Measurements from ENCODE around the gene MNAT1. TPM values are rescaled to one million over a fixed set of nuclear protein-coding genes. Genes with fewer than 3 reads are reported as not detected.

MNAT1 gene
- total RNA-seq = 10 to 100 TPM; 33.8 to 45.4 (median 34.0) TPM
- 91.6 TPM for total RNA-seq (2013)

- H3K9me3 Mint-ChIP-seq = no peaks in the 10 kb centered on the region
- peak; percentile 92 to 97 (median 93) for ATAC-seq
- DNase-seq = peak; percentile 68 to 87
- Histone ChIP-seq H3K27ac (ENCODE audit: low read length) (peak within 1 kb of the TSS; percentile 44), H3K4me3 (ENCODE audit: low read length) (peak within 1 kb of the TSS; percentile 83), H3K27me3 (ENCODE audit: control insufficient read depth, insufficient read depth, low read length) (peaks cover 10% of the 10 kb centered on the region), H3K9me3 (ENCODE audit: control insufficient read depth, insufficient read depth, low read length) (no peaks in the 10 kb centered on the region), H3K36me3 (ENCODE audit: control insufficient read depth, insufficient read depth, low read length) (no peaks in the 10 kb centered on the region), H3K4me1 (ENCODE audit: control insufficient read depth, insufficient read depth, low read length) (no peaks in the 10 kb centered on the region)
- no peak for TF ChIP-seq CTCF (IDR thresholded peaks at IDR 0.05)
- intact Hi-C loops (cut with micrococcal nuclease) = loop anchor here (2.0 to 5.0 kb wide), 2 partner anchors 18 to 248 kb away; partner anchors contain the start of genes SLC38A6 and TRMT5
- 3% methylated on average over 33 of the region's 33 CpGs for WGBS (ENCODE audit: insufficient coverage)
- H3K36me3 Mint-ChIP-seq = no peaks in the 10 kb centered on the region
- peaks cover 9 to 16% of the 10 kb centered on the region in 2 donors for H3K27me3 Mint-ChIP-seq (ENCODE audit: low read depth in 2 of 2)
- H3K4me1 Mint-ChIP-seq = peaks cover 30 to 32% of the 10 kb centered on the region in 2 donors
- H3K27ac Mint-ChIP-seq = peak within 1 kb of the TSS; percentile 90 to 97
- H3K4me3 Mint-ChIP-seq = peak within 1 kb of the TSS; percentile 99
Observed at GRCh38 chr14:60734465-60735242, at the start of gene MNAT1. TSS of gene MNAT1 (plus strand) at chr14:60734761. CDS start at chr14:60734863, 102 bp downstream.

GRCh38 chr14:60686865-60687264 lies 47.7 kb upstream of the MNAT1 start:
- Mint-ChIP-seq H3K4me1 (no peaks in the 10 kb centered on the region), H3K27me3 (ENCODE audit: low read depth in 2 of 2) (peaks cover 0 to 3% of the 10 kb centered on the region in 2 donors), H3K9me3 (no peaks in the 10 kb centered on the region), H3K36me3 (no peaks in the 10 kb centered on the region), H3K27ac (no peak overlapping the region), H3K4me3 (no peak overlapping the region)
- Histone ChIP-seq H3K9me3 (ENCODE audit: control insufficient read depth, insufficient read depth, low read length) (no peaks in the 10 kb centered on the region), H3K27ac (ENCODE audit: low read length) (no peak overlapping the region), H3K27me3 (ENCODE audit: control insufficient read depth, insufficient read depth, low read length) (no peaks in the 10 kb centered on the region), H3K36me3 (ENCODE audit: control insufficient read depth, insufficient read depth, low read length) (no peaks in the 10 kb centered on the region), H3K4me3 (ENCODE audit: low read length) (no peak overlapping the region), H3K4me1 (ENCODE audit: control insufficient read depth, insufficient read depth, low read length) (no peaks in the 10 kb centered on the region)
- no peak for TF ChIP-seq CTCF (IDR thresholded peaks at IDR 0.05)
- intact Hi-C loops (cut with micrococcal nuclease) = no loop called here
- no peak for ATAC-seq
- no peak for DNase-seq

- 88% methylated on average over 1 of the region's 3 CpGs for WGBS (ENCODE audit: insufficient coverage)
- no peak overlapping the region for H3K27ac Mint-ChIP-seq
Observed at GRCh38 chr14:60691383-60692113, 43.0 kb upstream of the MNAT1 start.

More at GRCh38 chr14:60691383-60692113, 43.0 kb upstream of the MNAT1 start:
- no peaks in the 10 kb centered on the region for H3K9me3 Mint-ChIP-seq
- no peak overlapping the region for H3K4me3 Mint-ChIP-seq
- ATAC-seq (no peak), DNase-seq (no peak)
- H3K27me3 Mint-ChIP-seq (ENCODE audit: low read depth in 2 of 2) = peaks cover 8 to 21% of the 10 kb centered on the region in 2 donors
- H3K27me3 ChIP-seq (ENCODE audit: control insufficient read depth, insufficient read depth, low read length) = peaks cover 2% of the 10 kb centered on the region
- H3K4me1 Mint-ChIP-seq = no peaks in the 10 kb centered on the region
- H3K36me3 Mint-ChIP-seq = no peaks in the 10 kb centered on the region
- intact Hi-C loops (cut with micrococcal nuclease) = no loop called here
- no peak overlapping the region for H3K27ac ChIP-seq (ENCODE audit: low read length)
- H3K4me1 ChIP-seq (ENCODE audit: control insufficient read depth, insufficient read depth, low read length) = no peaks in the 10 kb centered on the region
- TF ChIP-seq CTCF (IDR thresholded peaks at IDR 0.05) = no peak
- no peaks in the 10 kb centered on the region for H3K36me3 ChIP-seq (ENCODE audit: control insufficient read depth, insufficient read depth, low read length)
- H3K4me3 ChIP-seq (ENCODE audit: low read length) = no peak overlapping the region
- no peaks in the 10 kb centered on the region for H3K9me3 ChIP-seq (ENCODE audit: control insufficient read depth, insufficient read depth, low read length)

Data from natural killer cell (primary cell).